Renal pelvis (tissue), 12 donors: ENCODE measurements around the gene KLHDC1. TPM values are rescaled to one million over a fixed set of nuclear protein-coding genes. Genes with fewer than 3 reads are reported as not detected.
"Not testable (repeated sequence)": the region's sequence is repeated elsewhere in the genome, so short reads cannot be mapped to it uniquely, and the experiment has no call there.

ENCODE experiments used
- DNase-seq: peaks from one replicate; pipeline ENCODE4 v3.0.0-alpha.2; 2013
- long read RNA-seq, 16 experiments: transcript quantifications; one replicate each; lab custom pipeline, GENCODE V29; 2026
- polyA plus RNA-seq, 3 donors: library from polyadenylated mRNA; unstranded; fragments of 120-200 nt; gene quantifications; one replicate each; pipeline ENCODE4 v1.2.1, GENCODE V29; 2013; ENCODE audit not compliant: insufficient read length in 3 of 3

Gene KLHDC1
- polyA plus RNA-seq, result 1 to 10 TPM; 3.5 to 6.2 (median 5.0) TPM
- long read RNA-seq, donor 1, result 0 reads
- long read RNA-seq, donor 2, result 0 reads
- long read RNA-seq, donor 3, partial matches to known transcripts, result 0 of 1 reads
- long read RNA-seq, donor 3, other reads (novel, unspliced or antisense), result 0 of 1 reads
- long read RNA-seq, donor 4, result 0 reads
- long read RNA-seq, donor 5, result 0 reads
- long read RNA-seq, donor 6, partial matches to known transcripts, result 0 of 1 reads
- long read RNA-seq, donor 6, other reads (novel, unspliced or antisense), result 0 of 1 reads
- long read RNA-seq, donor 7, result 0 reads
- long read RNA-seq, donor 8, result 0 reads
- long read RNA-seq, donor 9, partial matches to known transcripts, result 0 of 1 reads
- long read RNA-seq, donor 9, other reads (novel, unspliced or antisense), result 0 of 1 reads
- long read RNA-seq, donor 10, partial matches to known transcripts, result 0 of 1 reads
- long read RNA-seq, donor 10, other reads (novel, unspliced or antisense), result 0 of 1 reads
- long read RNA-seq, donor 11, result 0 reads
- long read RNA-seq, donor 12, partial matches to known transcripts, result 0 of 1 reads
- long read RNA-seq, donor 12, other reads (novel, unspliced or antisense), result 0 of 1 reads
- long read RNA-seq, donor 13, partial matches to known transcripts, result 0 of 1 reads
- long read RNA-seq, donor 13, other reads (novel, unspliced or antisense), result 0 of 1 reads
- long read RNA-seq, donor 14, result 0 reads
- long read RNA-seq, donor 15, result 0 reads
- long read RNA-seq, donor 16, result 0 reads

- DNase-seq, result peak; percentile 79
Measured at GRCh38 chr14:49692811-49693734, at the start of gene KLHDC1. TSS of gene KLHDC1 (plus strand) at chr14:49693120. CDS start at chr14:49693195, 75 bp downstream.

GRCh38 chr14:49653508-49653907, 39.4 kb upstream of the KLHDC1 start:
- DNase-seq, result no peak

GRCh38 chr14:49654511-49654910, 38.4 kb upstream of the KLHDC1 start:
- DNase-seq, result no peak

GRCh38 chr14:49657500-49657899, 35.4 kb upstream of the KLHDC1 start:
- not testable (repeated sequence) for DNase-seq

DNA sequence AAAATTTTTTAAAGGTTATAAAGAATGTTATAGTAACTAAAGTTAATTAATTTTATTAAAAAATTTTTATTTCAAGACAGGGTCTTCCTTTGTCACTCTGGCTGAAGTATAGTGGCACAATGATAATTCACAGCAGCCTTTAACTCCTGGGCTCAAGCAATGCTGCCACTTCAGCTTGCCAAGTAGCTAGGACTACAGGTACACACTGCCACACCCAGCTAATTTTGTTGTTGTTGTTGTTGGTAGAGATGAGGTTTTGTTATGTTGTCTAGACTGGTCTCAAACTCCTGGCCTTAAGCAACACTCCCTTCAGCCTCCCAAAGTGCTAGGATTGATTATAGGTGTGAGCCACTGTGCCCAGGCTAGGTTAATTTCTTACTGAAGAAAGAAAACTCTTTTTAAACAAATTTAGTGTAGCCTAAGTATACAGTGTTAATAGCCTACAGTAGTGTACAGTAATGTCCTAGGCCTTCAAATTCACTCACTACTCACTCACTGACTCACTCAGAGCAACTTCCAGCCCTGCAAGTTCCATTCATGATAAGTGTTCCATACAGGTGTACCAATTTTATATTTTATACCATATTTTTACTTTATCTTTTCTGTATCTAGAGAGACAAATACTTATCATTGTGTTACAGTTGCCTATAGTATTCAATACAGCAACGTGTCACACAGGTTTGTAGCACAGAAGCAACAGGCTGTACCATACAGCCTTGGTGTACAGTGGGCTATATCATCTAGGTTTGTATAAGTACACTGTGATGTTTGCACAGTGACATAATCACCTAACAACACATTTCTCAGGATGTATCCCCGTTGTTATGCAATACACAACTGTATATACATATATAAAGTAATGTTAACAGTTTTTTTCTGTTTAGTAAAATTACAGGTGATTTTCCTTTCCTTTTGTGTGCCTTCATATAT, 33.1 kb upstream of the KLHDC1 start:
- no peak for DNase-seq

DNA sequence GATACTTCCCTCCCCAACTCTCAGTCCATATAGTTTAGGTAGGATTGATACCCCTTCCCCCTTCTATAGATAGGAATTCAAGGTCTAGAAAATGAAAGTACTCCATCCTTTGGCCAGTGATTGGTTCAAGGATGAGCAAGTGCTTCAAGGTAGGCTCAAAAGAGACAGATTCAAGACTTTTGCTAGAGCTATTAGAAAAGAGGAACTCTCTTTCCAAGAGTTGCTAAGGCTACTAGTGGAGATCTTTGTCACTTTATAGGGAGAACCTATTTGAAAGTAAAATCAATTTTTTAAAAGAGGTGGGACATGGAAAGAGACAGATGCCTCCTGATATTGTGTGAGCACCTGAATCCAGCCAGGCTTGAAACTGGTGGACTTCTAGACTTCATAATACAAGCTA, 22.4 kb upstream of the KLHDC1 start:
- no peak for DNase-seq

GRCh38 chr14:49673586-49673985, 19.3 kb upstream of the KLHDC1 start:
- no peak for DNase-seq

DNA sequence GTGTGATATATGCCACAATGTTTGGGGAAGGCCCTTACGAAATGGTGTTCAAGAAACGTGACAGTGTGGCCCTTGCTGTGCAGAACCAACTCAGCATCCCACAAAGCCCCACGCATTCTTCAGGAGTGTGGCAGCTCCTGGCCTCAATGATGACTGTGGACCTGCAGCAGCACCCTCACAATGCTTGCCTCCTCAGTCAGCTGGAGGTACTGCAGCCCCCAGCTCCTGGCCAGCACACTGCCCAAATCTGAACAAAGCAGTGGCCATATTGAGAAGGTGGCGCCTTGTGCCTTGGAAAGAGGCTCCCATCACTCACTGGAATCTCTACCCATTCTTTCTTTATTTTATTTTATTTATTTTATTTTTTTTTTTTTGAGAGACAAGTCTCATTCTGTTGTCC, 15.3 kb upstream of the KLHDC1 start:
- no peak for DNase-seq

- no peak for DNase-seq
Measured at GRCh38 chr14:49679271-49679670, 13.6 kb upstream of the KLHDC1 start.

DNA sequence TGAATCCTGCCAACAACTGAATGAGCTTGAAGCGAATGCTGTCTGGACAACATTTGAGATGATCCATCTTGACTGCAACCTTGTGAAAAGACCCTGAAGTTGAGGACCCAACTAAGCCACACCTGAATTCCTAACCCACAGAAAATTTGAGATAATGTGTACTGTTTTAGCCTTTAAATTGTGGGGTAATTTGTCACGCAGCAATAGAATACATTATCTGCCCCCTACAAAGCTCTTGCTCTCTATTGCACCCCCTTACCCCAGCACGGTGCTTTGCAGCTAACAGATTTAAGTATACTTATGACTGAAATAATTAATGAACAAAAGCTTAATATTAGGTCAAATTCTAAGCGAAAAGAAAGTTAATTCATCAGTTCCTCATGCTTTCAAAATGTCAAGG, 6.5 kb upstream of the KLHDC1 start:
- no peak for DNase-seq

- peak; percentile 79 for DNase-seq
Measured at GRCh38 chr14:49687942-49688700, 4.8 kb upstream of the KLHDC1 start, which contains the start of gene POLE2. TSS of gene POLE2 (minus strand) at chr14:49688214. CDS start at chr14:49688203, 11 bp downstream.

- DNase-seq, result no peak
Measured at GRCh38 chr14:49688701-49689030, 4.3 kb upstream of the KLHDC1 start.

DNA sequence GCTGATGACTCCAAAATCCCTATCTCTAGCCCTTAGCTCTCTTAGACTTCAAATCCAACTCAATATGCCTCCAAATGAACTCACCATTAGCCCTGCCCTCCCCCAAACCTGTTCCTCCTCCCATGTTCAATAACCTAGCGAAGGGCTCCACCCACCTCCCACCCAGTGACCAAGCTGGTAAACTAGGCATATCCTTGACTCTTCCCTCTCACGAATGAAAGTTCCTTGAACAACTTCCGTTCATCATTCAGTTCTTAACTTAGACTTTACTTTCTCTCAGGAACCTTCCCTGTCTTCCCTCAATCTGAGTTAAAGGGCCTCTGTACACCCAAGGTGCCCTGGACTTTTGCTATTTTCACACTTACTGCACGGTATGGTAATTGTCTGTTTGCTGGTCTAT, 1.9 kb upstream of the KLHDC1 start:
- DNase-seq, result no peak

DNA sequence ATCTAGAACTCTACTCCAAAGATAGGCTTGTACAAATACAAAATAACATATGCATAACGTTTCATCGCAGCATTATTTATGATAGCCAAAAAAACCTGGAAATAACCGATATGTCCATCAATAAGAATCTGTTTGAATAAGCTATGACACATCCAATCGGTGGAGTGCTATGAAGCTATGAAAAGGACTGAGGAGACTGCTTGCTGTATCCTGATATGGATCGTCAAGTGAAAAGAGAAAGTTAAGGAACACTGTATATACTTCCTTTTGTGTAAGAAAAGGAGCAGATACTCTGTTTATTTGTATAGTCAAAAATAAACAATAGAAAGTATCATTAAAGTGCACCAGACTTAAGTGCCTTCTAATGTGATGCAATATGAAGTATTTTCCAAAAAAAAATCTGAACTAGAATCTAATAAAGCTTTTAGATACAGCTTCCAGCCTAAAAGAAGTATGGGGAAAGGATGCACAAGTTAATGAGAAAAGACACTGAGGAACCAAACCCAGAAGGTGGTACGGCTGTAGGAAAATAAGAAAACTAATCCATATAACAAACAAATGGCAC, 645 bp upstream of the KLHDC1 start:
- DNase-seq, result peak; percentile 3

GRCh38 chr14:49693735-49694124, 810 bp downstream of the KLHDC1 start:
- not testable (repeated sequence) for DNase-seq

DNA sequence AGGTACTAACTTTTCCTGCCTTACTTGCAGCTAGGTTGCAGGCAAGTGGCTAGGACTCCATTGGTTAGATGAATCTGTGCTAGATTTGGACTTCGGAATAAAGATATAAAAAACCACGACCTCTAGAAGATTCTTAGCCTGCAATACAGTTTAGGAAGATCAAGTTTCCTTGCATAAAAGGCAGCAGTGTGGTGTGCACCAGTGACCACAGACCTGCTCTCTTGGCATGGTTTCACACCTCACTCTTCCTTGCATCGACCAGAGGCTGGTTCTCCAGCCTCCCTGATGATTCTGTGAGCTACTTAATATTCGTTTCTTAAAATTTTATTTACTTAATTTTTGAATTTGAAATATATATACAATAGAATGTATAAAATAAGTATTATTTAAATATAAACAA, 9.8 kb downstream of the KLHDC1 start:
- DNase-seq, result no peak

- DNase-seq, result no peak
Measured at GRCh38 chr14:49703965-49704364, 11.0 kb downstream of the KLHDC1 start.

DNA sequence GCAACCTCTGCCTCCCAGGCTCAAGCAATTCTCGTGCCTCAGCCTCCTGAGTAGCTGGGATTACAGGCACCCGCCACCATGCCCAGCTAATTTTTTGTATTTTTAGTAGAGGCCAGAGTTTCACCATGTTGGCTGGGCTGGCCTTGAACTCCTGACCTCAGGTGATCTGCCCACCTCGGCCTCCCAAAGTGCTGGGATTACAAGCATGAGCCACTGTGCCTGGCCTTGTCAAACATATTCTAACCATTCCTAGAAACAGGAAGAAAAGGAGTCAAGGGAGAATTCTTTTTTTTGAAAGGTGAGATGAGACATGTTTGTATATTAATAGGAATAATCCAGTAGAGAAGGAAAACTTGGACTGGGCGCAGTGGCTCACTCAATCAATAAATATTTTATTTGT, 11.6 kb downstream of the KLHDC1 start:
- not testable (repeated sequence) for DNase-seq

DNA sequence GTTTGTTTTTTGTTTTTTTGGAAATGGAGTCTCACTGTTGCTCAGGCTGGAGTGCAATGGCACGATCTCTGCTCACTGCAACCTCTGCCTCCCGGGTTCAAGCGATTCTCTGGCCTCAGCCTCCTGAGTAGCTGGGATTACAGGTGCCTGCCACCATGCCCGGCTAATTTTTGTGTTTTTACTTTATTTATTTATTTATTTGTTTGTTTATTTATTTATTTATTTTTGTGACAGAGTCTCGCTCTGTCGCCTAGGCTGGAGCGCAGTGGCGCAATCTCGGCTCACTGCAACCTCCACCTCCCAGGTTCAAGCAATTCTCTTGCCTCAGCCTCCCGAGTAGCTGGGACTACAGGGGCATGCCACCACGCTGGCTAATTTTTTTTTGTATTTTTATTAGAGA, 18.1 kb downstream of the KLHDC1 start:
- not testable (repeated sequence) for DNase-seq

DNA sequence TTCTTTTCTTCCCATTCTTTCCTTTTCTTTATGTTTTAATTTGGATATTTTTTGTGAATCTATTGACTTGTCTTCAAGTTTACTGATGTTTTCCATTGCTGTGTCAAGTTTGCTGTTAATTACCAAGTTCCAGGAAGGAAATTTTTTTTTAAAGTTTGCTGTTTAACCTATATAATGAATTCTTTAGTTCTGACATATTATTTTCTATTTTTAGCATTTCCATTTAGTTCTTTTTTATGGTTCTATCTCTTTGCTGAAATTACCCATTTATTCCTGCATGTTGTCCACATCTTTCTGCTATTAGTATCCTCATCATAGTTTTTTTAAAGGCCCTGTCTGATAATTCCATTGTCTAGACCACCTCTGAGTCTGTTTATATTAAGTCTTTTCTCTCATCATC, 27.8 kb downstream of the KLHDC1 start:
- DNase-seq, result no peak
